AG04449 (cell line): ENCODE results near the gene MEI1.

Experiments used
- CTCF ChIA-PET: fragments of 350-600 bp; formaldehyde crosslinking; extraction: SDS; loops from one replicate; lab custom pipeline; 2021; ENCODE audit warnings: antibody characterized with exemption; lab: Yijun Ruan, JAX
- POLR2A ChIA-PET: fragments of 400-600, 350-600 bp; formaldehyde crosslinking; extraction: SDS; loops from one replicate; lab custom pipeline; 2020; ENCODE audit warnings: antibody characterized with exemption, inconsistent platforms; lab: Yijun Ruan, JAX
- DNase-seq: peaks from one replicate; pipeline ENCODE4 v3.0.0-alpha.2; 2010; ENCODE audit warnings: low read depth, low spot score
- H3K4me3 ChIP-seq: 2 replicates; pipeline ENCODE4 v1.5.1; 2011; ENCODE audit warnings: low read depth, mild to moderate bottlenecking, control low read depth, low read length
- CTCF ChIP-seq: IDR thresholded peaks from one replicate; pipeline ENCODE4 v1.5.1; 2011; ENCODE audit warnings: mild to moderate bottlenecking, moderate library complexity, low read length, control low read depth, inconsistent platforms; ENCODE audit not compliant: insufficient read depth; ENCODE audit errors: missing control alignments

MEI1 gene

GRCh38 chr22:41821471-41822316 is 122.4 kb downstream of the MEI1 start:
- H3K4me3 ChIP-seq: no peak overlapping the region
- DNase-seq: no peak
- CTCF ChIA-PET: interaction anchor here (1.4 to 2.5 kb wide), 4 partner anchors 75 to 127 kb away, joined by 3 to 13 read pairs (median 8); no protein-coding TSS in a partner anchor
- no peak for TF ChIP-seq CTCF
- POLR2A ChIA-PET: no interaction called here

- ChIA-PET CTCF (interaction anchor here (0.8 to 2.5 kb wide), 6 partner anchors 9 to 128 kb away, joined by 3 to 13 read pairs (median 4); no protein-coding TSS in a partner anchor), POLR2A (no interaction called here)
- peak; percentile 3 for TF ChIP-seq CTCF
- no peak overlapping the region for H3K4me3 ChIP-seq
- DNase-seq: no peak
Observed at GRCh38 chr22:41822317-41823057, 123.2 kb downstream of the MEI1 start.

GRCh38 chr22:41823797-41824196 is 124.5 kb downstream of the MEI1 start:
- POLR2A ChIA-PET: no interaction called here
- CTCF ChIA-PET: interaction anchor here (1.2 kb wide), 1 partner anchor 102 kb away, joined by 3 read pairs; no protein-coding TSS in a partner anchor
- DNase-seq: no peak
- no peak overlapping the region for H3K4me3 ChIP-seq
- TF ChIP-seq CTCF: no peak

GRCh38 chr22:41825376-41825775 is 126.1 kb downstream of the MEI1 start:
- ChIA-PET CTCF (interaction anchor here (1.2 to 1.9 kb wide), 3 partner anchors 24 to 115 kb away, joined by 3 to 8 read pairs (median 8); no protein-coding TSS in a partner anchor), POLR2A (no interaction called here)
- TF ChIP-seq CTCF: no peak
- H3K4me3 ChIP-seq: no peak overlapping the region
- no peak for DNase-seq

GRCh38 chr22:41826021-41826420 is 126.7 kb downstream of the MEI1 start:
- ChIA-PET POLR2A (no interaction called here), CTCF (interaction anchor here (0.6 to 2.6 kb wide), 6 partner anchors 25 to 129 kb away, joined by 3 to 10 read pairs (median 6); no protein-coding TSS in a partner anchor)
- H3K4me3 ChIP-seq: no peak overlapping the region
- no peak for DNase-seq
- no peak for TF ChIP-seq CTCF
